NCI-H2081 treated with DMSO at 0.1 percent for 48 hours (cell line): ENCODE data around the gene UQCRFS1.

Experiments
- DNase-seq: peaks from one replicate; lab custom pipeline; 2025; lab: John Stamatoyannopoulos, UW

UQCRFS1 gene

DNA sequence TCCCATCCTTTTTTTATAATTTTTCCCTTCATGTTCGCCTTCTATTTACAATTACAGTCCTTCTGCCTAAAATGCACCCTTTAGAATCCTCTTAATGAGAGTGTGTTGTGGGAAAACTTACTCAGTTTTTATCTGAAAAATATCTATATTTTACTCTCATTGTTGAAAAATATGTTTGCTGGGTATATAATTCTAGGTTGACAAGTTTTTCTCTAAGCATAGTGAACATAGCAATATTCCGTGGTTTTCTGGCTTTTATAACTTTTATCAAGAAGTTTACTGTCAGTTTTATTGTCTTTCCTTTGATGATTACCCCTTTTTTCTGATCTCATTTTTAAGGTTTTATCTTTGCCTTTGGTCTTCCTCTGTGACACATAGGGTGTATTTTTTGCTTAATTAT is 57.3 kb downstream of the UQCRFS1 start:
- DNase-seq, result no peak
